A673 (cell line): ENCODE measurements around the gene ALG6. TPM values are rescaled to one million over a fixed set of nuclear protein-coding genes. Genes with fewer than 3 reads are reported as not detected.

Experiments used
- BruUV-seq: library from RNA; stranded (reverse); fragments of 400-500 nt; replicated peaks from 2 replicates; lab custom pipeline; 2021; lab: Mats Ljungman, UMichigan
- CTCF ChIA-PET: fragments of 300-600 bp; sonication (Branson Sonifier 250); formaldehyde crosslinking; loops from one replicate; lab custom pipeline; 2022; ENCODE audit warnings: antibody characterized with exemption; lab: Charles Lee
- POLR2A ChIA-PET: fragments of 300-600 bp; sonication (Branson Sonifier 250); formaldehyde crosslinking; loops from one replicate; lab custom pipeline; 2022; ENCODE audit warnings: antibody characterized with exemption; ENCODE audit not compliant: low non-redundant PET; lab: Charles Lee
- DNase-seq: peaks from one replicate; pipeline ENCODE4 v3.0.0-alpha.2; 2015; ENCODE audit warnings: low spot score
- H3K27ac ChIP-seq: fragments of 200-600 bp; sonication (generic); 2 replicates; pipeline ENCODE4 v1.5.1; 2016; ENCODE audit warnings: mixed run types, low read depth, mild to moderate bottlenecking, mixed read lengths, antibody characterized with exemption, low read length; ENCODE audit not compliant: poor library complexity, severe bottlenecking
- H3K27me3 ChIP-seq: fragments of 200-600 bp; sonication (generic); replicated peaks from 2 replicates; pipeline ENCODE4 v1.6.1; 2017; ENCODE audit warnings: mixed run types, low read depth, mild to moderate bottlenecking, mixed read lengths, antibody characterized with exemption, low read length; ENCODE audit not compliant: insufficient read depth, poor library complexity
- H3K36me3 ChIP-seq: fragments of 200-600 bp; sonication (generic); 2 replicates; pipeline ENCODE4 v1.6.1; 2016; ENCODE audit warnings: mixed run types, mild to moderate bottlenecking, mixed read lengths, antibody characterized with exemption, low read length; ENCODE audit not compliant: insufficient read depth, poor library complexity, severe bottlenecking
- H3K4me1 ChIP-seq: fragments of 200-600 bp; sonication (generic); 2 replicates; pipeline ENCODE4 v1.6.1; 2017; ENCODE audit warnings: mixed run types, mild to moderate bottlenecking, mixed read lengths, antibody characterized with exemption, low read length; ENCODE audit not compliant: insufficient read depth, poor library complexity, severe bottlenecking
- H3K4me3 ChIP-seq: fragments of 200-600 bp; sonication (generic); 2 replicates; pipeline ENCODE4 v1.5.1; 2016; ENCODE audit warnings: low read depth, mixed run types, mild to moderate bottlenecking, mixed read lengths, low read length; ENCODE audit not compliant: poor library complexity, severe bottlenecking
- H3K9me3 ChIP-seq: fragments of 200-600 bp; sonication (generic); 2 replicates; pipeline ENCODE4 v1.6.1; 2016; ENCODE audit warnings: mixed run types, low read depth, mild to moderate bottlenecking, mixed read lengths, antibody characterized with exemption, low read length; ENCODE audit not compliant: poor library complexity, severe bottlenecking
- CTCF ChIP-seq: fragments of 300-800, 200-600 bp; sonication (generic); conservative IDR thresholded peaks from 2 replicates; pipeline ENCODE4 v1.5.1; 2017; ENCODE audit warnings: low read depth, mild to moderate bottlenecking, antibody characterized with exemption, low read length, moderate library complexity, mixed read lengths
- EZH2 ChIP-seq: fragments of 200-600 bp; sonication (generic); IDR thresholded peaks from 2 replicates; pipeline ENCODE4 v1.6.1; 2017; ENCODE audit warnings: borderline replicate concordance, low read depth, mild to moderate bottlenecking, mixed read lengths, antibody characterized with exemption, low read length; ENCODE audit not compliant: poor library complexity, severe bottlenecking
- intact Hi-C: fragments of 100-400 bp; cut with micrococcal nuclease; formaldehyde crosslinking; loops from one replicate; pipeline ENCODE4 v1.10.0; 2022; ENCODE audit not compliant: unreplicated experiment
- total RNA-seq: library from RNA; stranded (reverse); gene quantifications from 2 replicates; pipeline ENCODE4 v1.2.3, GENCODE V29; 2021

ALG6 gene
- total RNA-seq, 1 experiment from 2014 or later: 33.0 TPM

GRCh38 chr1:63442141-63442475 lies 74.7 kb downstream of the ALG6 start:
- TF ChIP-seq CTCF (no peak), EZH2 (no peak)

GRCh38 chr1:63448731-63449246 lies 81.4 kb downstream of the ALG6 start:
- POLR2A ChIA-PET: no interaction called here
- TF ChIP-seq CTCF: no peak
- TF ChIP-seq EZH2: no peak
- Histone ChIP-seq H3K9me3 (no peaks in the 10 kb centered on the region), H3K4me1 (peaks cover 14% of the 10 kb centered on the region), H3K36me3 (peaks cover 8% of the 10 kb centered on the region), H3K27me3 (no peaks in the 10 kb centered on the region), H3K27ac (no peak overlapping the region), H3K4me3 (no peak overlapping the region)
- BruUV-seq: no TSS peak
- CTCF ChIA-PET: no interaction called here
- intact Hi-C loops: loop anchor here (10.0 kb wide), 2 partner anchors 244 to 444 kb away; no protein-coding TSS in a partner anchor
- DNase-seq: no peak

More at GRCh38 chr1:63442141-63442475, 74.7 kb downstream of the ALG6 start:
- intact Hi-C loops: loop anchor here (5.0 to 10.0 kb wide), 4 partner anchors 115 to 515 kb away; no protein-coding TSS in a partner anchor
- no TSS peak for BruUV-seq
- Histone ChIP-seq H3K4me1 (peaks cover 22% of the 10 kb centered on the region), H3K27me3 (no peaks in the 10 kb centered on the region), H3K9me3 (no peaks in the 10 kb centered on the region), H3K36me3 (peaks cover 3% of the 10 kb centered on the region), H3K4me3 (no peak overlapping the region), H3K27ac (no peak overlapping the region)
- DNase-seq: peak; percentile 42
- ChIA-PET CTCF (no interaction called here), POLR2A (no interaction called here)

GRCh38 chr1:63450416-63450815 lies 83.0 kb downstream of the ALG6 start:
- no peak overlapping the region for H3K4me3 ChIP-seq
- H3K4me1 ChIP-seq: peaks cover 14% of the 10 kb centered on the region
- intact Hi-C loops: no loop called here
- ChIA-PET CTCF (no interaction called here), POLR2A (no interaction called here)
- H3K27ac ChIP-seq: no peak overlapping the region
- TF ChIP-seq CTCF (no peak), EZH2 (no peak)
- H3K27me3 ChIP-seq: no peaks in the 10 kb centered on the region
- no TSS peak for BruUV-seq
- H3K36me3 ChIP-seq: peaks cover 8% of the 10 kb centered on the region
- no peak for DNase-seq
- H3K9me3 ChIP-seq: no peaks in the 10 kb centered on the region
